Measurements from ENCODE around the gene RAD9A. TPM values are rescaled to one million over a fixed set of nuclear protein-coding genes. Genes with fewer than 3 reads are reported as not detected.

The RAD9A gene
- total RNA-seq, 1 donor from 2014 or later, result 8.3 TPM

GRCh38 chr11:67406420-67406968 is 14.7 kb downstream of the RAD9A start:
- TF ChIP-seq CTCF (IDR thresholded peaks at IDR 0.05; ENCODE audit: insufficient read depth, low read length, poor library complexity, severe bottlenecking), result no peak
- H3K27me3 ChIP-seq (ENCODE audit: control insufficient read depth, insufficient read depth, low read length), result peaks cover 5% of the 10 kb centered on the region
- no peak overlapping the region for H3K4me3 ChIP-seq (ENCODE audit: low read depth, low read length)
- DNase-seq (ENCODE audit: low read depth), result no peak
- H3K36me3 ChIP-seq (ENCODE audit: control insufficient read depth, insufficient read depth, low read length), result no peaks in the 10 kb centered on the region

- peaks cover 5% of the 10 kb centered on the region for H3K27me3 ChIP-seq (ENCODE audit: control insufficient read depth, insufficient read depth, low read length)
- no peaks in the 10 kb centered on the region for H3K36me3 ChIP-seq (ENCODE audit: control insufficient read depth, insufficient read depth, low read length)
- DNase-seq (ENCODE audit: low read depth), result no peak
- H3K4me3 ChIP-seq (ENCODE audit: low read depth, low read length), result no peak overlapping the region
- TF ChIP-seq CTCF (IDR thresholded peaks at IDR 0.05; ENCODE audit: insufficient read depth, low read length, poor library complexity, severe bottlenecking), result no peak
These were observed 15.3 kb downstream of the RAD9A start for GRCh38 chr11:67406969-67407687.

GRCh38 chr11:67407688-67408163 is 15.9 kb downstream of the RAD9A start:
- Histone ChIP-seq H3K36me3 (ENCODE audit: control insufficient read depth, insufficient read depth, low read length) (no peaks in the 10 kb centered on the region), H3K4me3 (ENCODE audit: low read depth, low read length) (no peak overlapping the region), H3K27me3 (ENCODE audit: control insufficient read depth, insufficient read depth, low read length) (peaks cover 10% of the 10 kb centered on the region)
- TF ChIP-seq CTCF (IDR thresholded peaks at IDR 0.05; ENCODE audit: insufficient read depth, low read length, poor library complexity, severe bottlenecking), result no peak
- DNase-seq (ENCODE audit: low read depth), result no peak

GRCh38 chr11:67408437-67409200 is 16.8 kb downstream of the RAD9A start:
- no peak for TF ChIP-seq CTCF (IDR thresholded peaks at IDR 0.05; ENCODE audit: insufficient read depth, low read length, poor library complexity, severe bottlenecking)
- Histone ChIP-seq H3K27me3 (ENCODE audit: control insufficient read depth, insufficient read depth, low read length) (peaks cover 13% of the 10 kb centered on the region), H3K36me3 (ENCODE audit: control insufficient read depth, insufficient read depth, low read length) (no peaks in the 10 kb centered on the region), H3K4me3 (ENCODE audit: low read depth, low read length) (no peak overlapping the region)
- no peak for DNase-seq (ENCODE audit: low read depth)

- no peak for TF ChIP-seq CTCF (IDR thresholded peaks at IDR 0.05; ENCODE audit: insufficient read depth, low read length, poor library complexity, severe bottlenecking)
- H3K27me3 ChIP-seq (ENCODE audit: control insufficient read depth, insufficient read depth, low read length), result peaks cover 13% of the 10 kb centered on the region
- H3K36me3 ChIP-seq (ENCODE audit: control insufficient read depth, insufficient read depth, low read length), result no peaks in the 10 kb centered on the region
- DNase-seq (ENCODE audit: low read depth), result no peak
- H3K4me3 ChIP-seq (ENCODE audit: low read depth, low read length), result no peak overlapping the region
These were observed 17.5 kb downstream of the RAD9A start for GRCh38 chr11:67409261-67409666.

Data from kidney epithelial cell (primary cell).